NCI-H1048 (cell line): ENCODE results near the gene TMX3.
A peak's percentile ranks its signal among the peaks of the same experiment; 100 is the strongest.

Experiments
- DNase-seq: peaks from one replicate; lab custom pipeline; 2025; lab: John Stamatoyannopoulos, UW

The TMX3 gene

GRCh38 chr18:68707646-68708045, 7.3 kb downstream of the TMX3 start:
- DNase-seq: no peak

GRCh38 chr18:68705119-68705518, 9.8 kb downstream of the TMX3 start:
- no peak for DNase-seq

GRCh38 chr18:68703326-68703725, 11.6 kb downstream of the TMX3 start:
- DNase-seq: no peak

- DNase-seq: no peak
Observed at GRCh38 chr18:68701353-68701752, 13.6 kb downstream of the TMX3 start.

GRCh38 chr18:68699043-68699442, 15.9 kb downstream of the TMX3 start:
- DNase-seq: no peak

- no peak for DNase-seq
Observed at GRCh38 chr18:68696937-68697336, 18.0 kb downstream of the TMX3 start.

GRCh38 chr18:68694316-68694715, 20.6 kb downstream of the TMX3 start:
- DNase-seq: no peak

GRCh38 chr18:68693091-68693815, 21.7 kb downstream of the TMX3 start:
- no peak for DNase-seq

- no peak for DNase-seq
Observed at GRCh38 chr18:68679528-68679927, 35.4 kb downstream of the TMX3 start.

- DNase-seq: no peak
Observed at GRCh38 chr18:68676913-68677312, 38.0 kb downstream of the TMX3 start.

- DNase-seq: no peak
Observed at GRCh38 chr18:68667121-68667520, 47.8 kb downstream of the TMX3 start.

- DNase-seq: no peak
Observed at GRCh38 chr18:68666381-68666780, 48.5 kb downstream of the TMX3 start.

- DNase-seq: no peak
Observed at GRCh38 chr18:68665628-68666027, 49.3 kb downstream of the TMX3 start.

GRCh38 chr18:68662754-68663153, 52.2 kb downstream of the TMX3 start:
- DNase-seq: no peak

GRCh38 chr18:68660354-68661183, 54.3 kb downstream of the TMX3 start:
- DNase-seq: peak; percentile 50

- no peak for DNase-seq
Observed at GRCh38 chr18:68648191-68648590, 66.7 kb downstream of the TMX3 start.

- DNase-seq: no peak
Observed at GRCh38 chr18:68642003-68642402, 72.9 kb downstream of the TMX3 start.

GRCh38 chr18:68640861-68641260, 74.0 kb downstream of the TMX3 start:
- DNase-seq: no peak

- no peak for DNase-seq
Observed at GRCh38 chr18:68638613-68639012, 76.3 kb downstream of the TMX3 start.

GRCh38 chr18:68627812-68628211, 87.1 kb downstream of the TMX3 start:
- no peak for DNase-seq
